Hypothalamus (tissue), 51 donors: Measurements from ENCODE around the gene SMIM36.
"Not testable (repeated sequence)": the region's sequence is repeated elsewhere in the genome, so short reads cannot be mapped to it uniquely, and the experiment has no call there.

Source experiments
- DNase-seq, 51 donors: peaks; one replicate each; lab custom pipeline; 2025; lab: John Stamatoyannopoulos, UW

Gene SMIM36

DNA sequence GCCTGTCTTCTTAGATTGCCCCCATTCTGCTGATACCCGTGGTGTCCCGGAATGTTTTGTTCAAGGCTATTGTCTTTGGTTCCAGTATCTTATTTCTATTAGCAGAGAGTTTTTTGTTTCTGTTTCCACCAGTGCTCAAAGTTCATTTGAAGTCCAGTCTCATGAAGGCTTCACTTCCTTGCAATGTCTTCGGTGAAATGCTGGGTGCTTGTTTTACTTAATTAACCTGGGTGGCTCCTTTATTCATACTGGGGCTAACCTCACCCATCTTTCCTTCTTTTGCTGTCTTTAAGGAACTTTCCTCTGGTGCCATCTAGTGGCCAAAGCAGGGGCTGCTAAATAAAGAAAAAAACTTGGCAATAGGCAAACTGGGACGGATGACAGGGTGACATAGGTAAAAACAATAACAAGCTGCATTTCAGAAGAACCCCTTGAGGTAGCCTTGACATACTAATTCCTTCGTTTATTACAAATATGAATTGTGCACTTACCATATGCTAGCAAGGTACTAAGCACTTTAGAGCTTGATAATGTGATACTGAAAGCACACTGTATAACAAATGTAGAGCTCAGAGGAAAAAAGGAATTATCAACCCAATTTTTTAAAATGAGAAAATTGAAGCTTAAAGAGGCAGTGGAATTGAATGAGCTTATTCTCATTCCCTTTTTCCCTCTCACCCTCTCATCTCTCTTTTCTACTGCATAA, 2.8 kb upstream of the SMIM36 start:
- DNase-seq = peak in 44 of 51 donors; percentile 0 to 78 (median 23)

DNA sequence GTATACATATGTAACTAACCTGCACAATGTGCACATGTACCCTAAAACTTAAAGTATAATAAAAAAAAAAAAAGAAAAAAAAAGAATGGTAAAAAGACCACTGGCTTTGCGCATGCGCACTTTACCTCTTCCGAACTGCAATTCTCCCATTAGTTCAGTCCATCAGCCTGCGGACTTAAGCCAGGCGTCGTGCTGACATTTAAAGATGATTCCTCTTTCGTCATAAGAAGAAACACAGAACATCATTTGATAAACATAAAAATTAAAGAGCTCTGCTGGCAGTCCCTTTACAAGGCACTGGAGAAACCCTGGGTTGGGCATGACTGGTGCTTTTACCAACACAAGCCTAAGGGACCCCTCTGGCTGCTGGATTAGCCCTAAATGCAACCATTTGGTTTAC, 3.6 kb downstream of the SMIM36 start:
- DNase-seq = not testable (repeated sequence)

DNA sequence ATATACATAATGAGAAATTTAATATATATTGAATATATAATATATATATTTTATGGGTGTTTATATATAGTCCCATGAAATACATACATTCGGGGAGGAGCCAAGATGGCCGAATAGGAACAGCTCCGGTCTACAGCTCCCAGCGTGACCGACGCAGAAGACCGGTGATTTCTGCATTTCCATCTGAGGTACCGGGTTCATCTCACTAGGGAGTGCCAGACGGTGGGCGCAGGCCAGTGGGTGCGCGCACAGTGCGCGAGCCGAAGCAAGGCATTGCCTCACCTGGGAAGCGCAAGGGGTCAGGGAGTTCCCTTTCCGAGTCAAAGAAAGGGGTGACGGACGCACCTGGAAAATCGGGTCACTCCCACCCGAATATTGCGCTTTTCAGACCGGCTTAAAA, 9.6 kb downstream of the SMIM36 start:
- DNase-seq = not testable (repeated sequence)

DNA sequence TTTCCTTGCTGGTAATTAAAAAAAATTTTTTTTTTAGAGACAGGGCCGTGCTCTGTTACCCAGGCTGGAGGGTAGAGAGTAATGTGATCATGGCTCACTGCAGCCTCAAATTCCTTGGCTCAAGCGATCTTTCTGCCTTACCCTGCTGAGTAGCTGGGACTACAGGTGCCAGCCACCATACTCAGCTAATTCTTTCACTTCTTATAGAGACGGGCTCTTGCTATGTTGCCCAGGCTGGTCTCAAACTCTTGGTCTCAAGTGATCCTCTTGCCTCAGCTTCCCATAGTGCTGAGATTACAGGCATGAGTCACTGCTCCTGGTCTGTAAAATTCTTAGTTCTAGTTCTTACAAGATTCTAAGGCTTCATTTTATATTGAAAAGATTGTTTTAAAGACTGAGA, 11.1 kb downstream of the SMIM36 start:
- DNase-seq = no peak

DNA sequence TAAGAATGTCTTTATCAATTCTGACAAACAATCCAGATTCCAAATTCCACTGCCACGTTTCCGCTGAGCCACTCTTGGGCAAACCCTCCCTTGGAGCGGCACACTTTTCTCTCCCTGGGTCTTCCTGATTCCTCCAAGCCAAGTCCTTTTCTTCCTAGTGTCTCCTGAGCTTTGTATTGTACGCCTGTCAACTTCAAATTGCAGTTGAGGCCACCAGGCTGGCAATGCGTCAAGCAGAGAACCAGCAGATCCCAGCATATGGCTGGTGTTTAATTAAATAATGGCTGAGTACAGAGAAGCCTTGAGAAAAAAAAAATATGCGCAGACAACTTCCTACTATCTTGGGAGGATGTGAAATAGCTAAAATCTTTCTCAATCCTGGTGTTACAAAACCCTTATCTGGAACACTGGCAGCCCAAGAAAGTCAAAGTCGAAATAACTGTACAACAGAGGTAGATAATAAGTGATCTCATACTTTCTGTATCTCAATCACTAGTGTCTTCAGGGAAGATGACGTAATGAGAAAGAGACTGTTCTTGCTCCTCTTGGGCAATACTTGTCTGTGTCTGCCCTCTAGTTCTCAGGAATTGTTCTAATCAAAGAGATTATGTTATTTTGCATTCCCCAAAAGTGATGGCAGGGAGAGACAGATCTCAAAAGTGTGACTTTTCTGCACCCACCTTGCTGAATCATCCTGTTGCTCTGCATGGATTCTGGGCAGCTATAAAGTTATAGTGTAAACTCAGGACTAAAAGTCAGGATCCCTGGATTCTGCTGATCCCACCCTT, 15.0 kb downstream of the SMIM36 start:
- peak in 1 of 51 donors; percentile 10 for DNase-seq

DNA sequence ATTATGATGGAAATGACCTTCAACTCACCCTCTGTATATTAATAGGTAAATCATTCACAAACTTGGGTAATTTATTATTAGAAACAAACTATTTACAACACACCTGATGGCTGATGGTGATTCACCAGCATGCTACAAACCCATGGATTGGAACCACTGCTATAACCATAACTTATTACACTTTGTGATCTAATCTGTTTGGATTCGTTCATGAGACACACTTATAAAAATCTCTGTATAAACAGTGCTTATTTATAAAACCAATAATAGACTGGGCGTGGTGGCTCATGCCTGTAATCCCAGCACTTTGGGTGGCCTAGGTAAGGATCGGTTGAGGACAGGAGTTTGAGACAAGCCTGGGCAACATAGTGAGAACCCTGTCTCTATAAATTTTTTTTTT, 16.0 kb downstream of the SMIM36 start:
- no peak for DNase-seq

DNA sequence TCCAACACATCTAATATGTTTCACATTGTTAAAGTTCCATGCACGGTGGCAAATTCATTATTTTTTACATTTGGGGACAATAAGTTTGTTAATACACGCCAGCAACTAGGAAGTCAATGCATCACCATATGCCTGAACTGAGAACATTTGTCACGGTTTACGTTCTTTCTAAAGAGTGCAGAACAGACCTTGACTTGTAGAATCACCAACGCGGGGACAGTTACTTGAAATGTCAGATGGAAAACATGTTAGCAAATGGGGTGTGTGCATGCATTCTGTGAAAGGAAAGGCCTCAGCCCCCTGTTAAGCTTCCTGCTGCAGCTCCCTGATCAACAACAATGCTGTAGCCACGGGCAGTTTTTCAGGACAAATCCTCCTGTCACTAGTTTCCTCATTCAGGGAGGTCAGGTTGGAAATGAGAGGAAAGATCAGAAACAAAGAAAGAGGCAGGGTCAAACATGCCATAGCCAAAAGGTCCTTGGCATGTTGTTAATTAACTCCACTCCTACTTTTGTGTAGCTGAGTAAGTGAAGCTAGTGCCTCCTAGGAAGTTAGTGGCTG, 18.4 kb downstream of the SMIM36 start:
- DNase-seq = peak in 1 of 51 donors; percentile 9

DNA sequence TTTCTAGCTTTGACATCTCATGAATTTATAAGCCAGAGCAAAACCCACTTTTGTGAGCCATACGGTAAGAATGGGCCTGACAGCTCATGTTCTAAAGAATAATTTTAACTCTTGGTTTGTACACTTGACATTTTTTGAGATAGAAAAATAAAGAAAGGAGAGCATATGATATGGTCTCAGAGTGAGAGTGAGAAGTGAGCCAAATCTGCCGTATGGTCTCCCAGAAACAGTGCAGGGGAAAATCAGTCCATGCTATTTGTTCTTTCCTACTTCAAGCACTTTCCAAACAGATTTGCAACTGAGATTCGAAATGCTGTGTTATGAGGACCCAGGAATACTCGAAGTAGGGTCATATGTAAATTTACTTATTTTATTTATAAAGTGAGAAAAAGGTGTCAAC, 20.9 kb downstream of the SMIM36 start:
- DNase-seq = no peak

DNA sequence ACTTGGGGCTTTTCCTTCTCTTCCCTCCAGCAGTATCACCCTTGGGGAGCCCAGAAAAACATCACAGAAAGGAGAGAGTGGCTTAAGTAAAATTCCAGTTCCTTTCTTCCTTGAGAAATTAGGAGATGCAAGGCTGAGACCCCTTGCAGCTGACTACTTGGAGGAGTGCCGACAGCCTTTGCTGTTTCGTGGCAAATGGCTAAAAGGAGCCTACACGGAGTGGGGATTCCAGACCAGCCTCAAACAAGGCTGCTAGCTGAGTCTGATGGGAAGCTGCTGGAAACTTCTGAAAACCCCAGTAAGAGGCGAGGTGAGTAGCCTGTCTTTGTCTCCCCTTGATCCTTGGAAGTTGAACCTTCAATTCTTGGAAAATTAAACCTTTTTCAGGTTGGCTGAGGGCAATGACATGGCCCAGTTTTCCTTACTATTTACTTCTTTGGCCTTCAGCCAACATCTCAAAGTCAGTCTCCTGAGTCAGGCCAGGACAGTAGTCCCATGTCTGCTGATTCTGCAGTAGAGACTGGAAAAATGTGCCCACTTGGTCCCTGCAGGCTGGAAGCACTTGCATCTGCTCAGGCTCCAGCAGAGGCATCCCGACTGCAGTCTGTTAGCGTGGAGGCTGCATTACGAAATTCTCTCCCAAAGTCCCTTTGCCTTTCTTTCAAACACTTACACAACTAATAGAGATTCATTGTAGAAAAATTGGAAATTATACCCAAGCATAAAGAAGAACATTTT, 23.4 kb downstream of the SMIM36 start:
- DNase-seq = no peak

DNA sequence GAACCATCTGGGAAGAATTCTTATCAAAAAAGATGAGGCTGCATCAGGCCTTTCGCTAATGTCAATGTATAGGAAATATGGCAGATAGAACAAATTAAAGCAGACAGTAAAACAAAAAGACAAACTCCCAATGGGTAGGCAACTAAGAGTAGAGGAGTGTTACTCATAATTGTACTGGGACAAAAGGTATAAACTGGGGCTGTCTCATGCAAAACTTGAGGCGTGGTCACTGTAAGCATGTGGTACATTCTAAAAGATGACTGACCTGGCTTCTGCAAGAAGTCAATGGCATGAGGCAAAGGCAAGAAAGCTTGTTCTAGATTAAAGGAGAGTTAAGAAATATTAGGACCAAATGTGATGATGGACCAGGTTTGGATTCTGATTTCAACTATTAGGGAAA, 26.7 kb downstream of the SMIM36 start:
- no peak for DNase-seq

DNA sequence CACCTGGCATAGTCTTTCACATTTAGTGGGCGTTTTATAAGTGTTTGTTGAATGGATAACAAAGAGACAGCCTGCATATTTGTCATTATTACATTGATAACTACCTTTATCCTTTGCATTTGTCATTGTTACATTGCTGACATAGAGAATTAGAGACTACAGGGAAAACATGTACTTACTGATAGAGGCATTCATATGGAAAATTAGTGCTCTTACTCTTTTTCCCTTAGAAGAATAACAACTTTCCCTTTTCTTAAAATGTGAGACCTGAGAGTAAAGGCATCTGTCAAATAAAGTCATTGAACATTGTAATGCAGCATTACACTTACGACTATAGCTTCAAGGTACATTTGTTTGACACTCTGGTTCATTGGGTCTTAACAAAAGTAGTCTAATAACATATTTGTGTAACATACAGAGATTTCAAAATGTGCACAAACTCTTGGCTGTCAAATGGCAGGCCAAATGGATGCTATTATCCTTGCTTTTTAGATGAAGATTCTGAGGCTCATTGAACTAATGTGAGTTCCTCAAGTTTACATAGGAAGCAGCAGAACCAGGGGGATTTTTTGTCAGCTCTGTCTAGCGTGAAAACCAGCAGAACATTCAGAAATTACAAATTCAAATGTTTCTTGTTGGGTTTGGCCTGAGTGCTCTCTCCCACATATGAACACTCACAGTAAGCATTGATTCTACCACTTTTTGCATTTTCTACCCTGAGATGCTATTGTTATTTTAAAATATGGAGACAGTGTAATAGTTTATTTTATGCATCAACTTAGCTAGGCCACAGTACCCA, 28.5 kb downstream of the SMIM36 start:
- no peak for DNase-seq

DNA sequence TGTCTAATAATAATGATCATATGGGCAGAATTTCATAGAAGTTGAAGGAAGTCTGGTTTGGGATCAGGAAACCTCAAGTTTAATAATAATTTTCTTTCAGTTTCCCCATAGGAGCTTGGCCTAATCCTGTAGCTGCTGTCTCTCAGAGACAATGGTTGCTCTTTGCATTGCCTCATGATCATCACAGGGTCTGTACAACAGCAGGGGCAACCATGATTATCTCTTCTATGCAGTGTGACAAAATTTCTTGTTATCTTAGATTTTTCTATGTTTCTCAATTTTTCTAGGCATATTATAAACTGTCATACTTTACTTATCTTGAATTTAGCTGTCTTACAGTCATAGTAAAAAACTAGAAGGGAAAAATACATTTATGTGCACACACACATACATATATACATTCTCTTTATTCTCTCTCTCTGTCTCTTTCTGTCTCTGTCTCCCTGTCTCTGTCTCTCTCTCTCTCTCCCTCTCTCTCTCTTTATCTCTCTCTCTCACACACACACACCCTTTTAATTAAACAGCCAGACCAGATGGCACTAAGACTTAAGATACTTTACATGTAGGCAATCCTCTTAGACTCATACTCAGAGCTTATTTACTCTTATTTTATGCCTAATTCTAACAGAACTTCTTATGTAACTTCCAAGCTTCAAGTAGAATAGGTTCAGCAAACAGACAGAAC, 30.5 kb downstream of the SMIM36 start:
- DNase-seq = no peak

DNA sequence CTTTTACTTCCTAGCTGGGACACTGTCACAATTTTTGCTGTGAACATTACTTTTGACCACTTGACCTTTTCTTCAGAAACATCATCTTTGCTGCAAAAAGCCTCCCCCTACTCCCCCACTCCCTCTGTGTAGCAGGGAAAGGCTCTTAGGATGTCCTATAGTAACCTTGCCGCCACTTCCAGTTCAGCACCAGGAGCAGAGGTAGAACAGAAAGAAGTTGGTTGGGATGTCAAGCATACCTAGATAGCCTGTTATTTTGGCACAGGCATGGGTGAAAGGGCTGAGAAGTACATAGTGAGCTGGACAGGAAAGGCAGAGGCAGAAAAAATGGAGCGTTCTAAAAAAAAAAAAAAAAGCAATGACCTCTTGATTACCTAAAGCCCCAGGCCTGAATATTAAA, 31.3 kb downstream of the SMIM36 start:
- no peak for DNase-seq

DNA sequence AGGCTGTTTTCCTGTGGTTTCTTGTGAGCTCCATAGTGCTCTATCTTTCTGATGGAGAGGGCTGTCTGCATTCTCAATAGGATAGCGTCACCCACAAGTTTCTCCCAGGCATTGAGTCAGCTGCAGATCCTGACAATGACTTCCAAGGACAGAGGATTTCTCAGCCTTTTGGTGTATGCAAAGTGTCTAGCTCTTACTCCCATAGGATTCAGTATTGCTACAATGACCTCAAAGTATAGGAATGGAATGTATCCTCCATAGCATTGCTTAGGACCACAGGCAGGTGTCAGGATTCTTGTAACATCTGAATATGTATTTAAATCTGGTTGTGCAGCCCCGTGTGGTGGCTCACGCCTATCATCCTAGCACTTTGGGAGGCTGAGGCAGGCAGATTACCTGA, 32.3 kb downstream of the SMIM36 start:
- no peak for DNase-seq

DNA sequence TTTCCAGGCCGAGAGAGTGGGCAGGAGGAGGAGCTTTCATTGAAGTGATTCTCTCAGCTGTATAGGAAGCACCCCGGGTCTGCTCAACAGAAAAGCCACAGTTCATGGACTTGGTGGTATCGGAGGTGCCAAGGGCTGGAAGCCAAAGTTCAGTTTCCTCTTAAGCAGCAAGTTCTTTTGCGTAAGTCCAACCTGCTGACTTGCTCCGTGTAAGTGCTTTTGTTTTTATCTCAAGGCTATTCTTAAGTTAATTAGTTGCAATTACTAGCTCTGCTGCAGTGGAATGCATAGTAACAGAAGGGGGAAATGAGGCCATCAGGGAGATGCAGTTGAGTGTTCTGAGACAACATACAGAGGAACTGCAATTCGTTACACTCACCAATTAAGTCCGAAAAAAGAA, 44.6 kb downstream of the SMIM36 start:
- peak in 2 of 51 donors; percentile 5 to 13 for DNase-seq

DNA sequence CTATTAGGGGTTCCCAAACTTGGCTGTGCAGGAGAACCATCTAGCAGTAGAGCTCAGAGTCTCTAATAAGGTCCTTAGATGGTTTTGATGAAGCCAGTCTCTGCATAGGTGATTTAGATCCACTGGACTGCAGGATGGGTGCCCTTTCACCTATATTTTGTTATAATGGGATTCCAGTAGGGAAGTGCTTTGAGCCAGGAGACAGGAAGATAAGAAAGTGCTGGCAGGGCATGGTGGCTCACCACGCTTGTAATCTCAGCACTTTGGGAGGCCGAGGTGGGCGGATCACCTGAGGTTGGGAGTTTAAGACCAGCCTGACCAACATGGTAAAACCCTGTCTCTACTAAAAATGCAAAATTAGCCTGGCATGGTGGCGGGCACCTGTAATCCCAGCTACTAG, 45.5 kb downstream of the SMIM36 start:
- DNase-seq = not testable (repeated sequence)

DNA sequence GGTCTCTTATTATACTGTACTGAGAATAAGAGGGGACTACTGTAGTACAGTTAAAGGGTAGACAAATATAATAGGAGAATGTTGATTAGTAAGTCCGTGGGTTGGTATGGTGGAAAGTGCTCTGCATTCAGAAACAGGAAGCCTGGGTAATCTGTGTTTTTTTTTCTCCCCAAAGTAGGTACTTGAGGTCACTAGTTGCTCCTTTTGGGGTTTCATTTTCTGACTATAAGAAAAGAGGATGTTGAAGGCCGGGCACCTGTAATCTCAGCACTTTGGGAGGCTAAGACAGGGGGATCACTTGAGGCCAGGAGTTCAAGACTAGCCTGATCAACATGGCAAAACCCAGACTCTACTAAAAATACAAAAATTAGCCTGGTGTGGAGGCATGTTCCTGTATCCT, 47.7 kb downstream of the SMIM36 start:
- DNase-seq = no peak

DNA sequence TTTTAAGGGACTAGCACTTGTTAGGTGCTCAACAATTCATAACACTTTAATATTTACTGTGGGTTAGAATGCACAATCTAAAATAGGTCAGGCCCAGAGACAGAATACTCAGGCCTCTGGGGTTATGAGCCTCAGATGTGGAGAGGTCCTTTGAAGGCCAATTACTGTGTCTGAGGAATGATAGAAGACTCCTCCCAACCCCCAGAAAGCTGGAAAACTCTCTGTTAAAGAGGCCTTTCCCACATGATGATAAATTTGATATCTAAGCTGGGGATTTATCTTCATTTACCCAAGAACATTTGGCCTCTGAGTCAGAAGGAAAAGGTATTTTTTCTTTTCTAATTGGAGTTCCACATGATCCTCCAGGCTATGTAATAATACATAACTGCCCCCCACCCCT, 48.5 kb downstream of the SMIM36 start:
- no peak for DNase-seq

DNA sequence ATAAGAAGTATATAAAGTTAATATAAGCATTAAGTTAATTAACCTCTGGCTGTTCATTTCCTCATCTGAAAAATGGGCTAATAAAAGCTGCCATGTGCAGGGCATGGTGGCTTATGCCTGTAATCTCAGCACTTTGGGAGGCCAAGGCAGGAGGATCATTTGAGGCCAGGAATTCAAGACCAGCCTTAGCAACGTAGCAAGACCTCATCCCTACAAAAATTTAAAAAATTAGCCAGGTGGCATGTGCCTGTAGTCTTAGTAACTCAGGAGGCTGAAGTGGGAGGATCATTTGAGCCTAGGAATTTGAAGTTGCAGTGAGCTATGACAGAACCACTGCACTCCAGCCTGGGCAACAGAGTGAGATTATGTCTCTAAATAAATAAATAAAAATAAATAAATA, 49.0 kb downstream of the SMIM36 start:
- no peak for DNase-seq

DNA sequence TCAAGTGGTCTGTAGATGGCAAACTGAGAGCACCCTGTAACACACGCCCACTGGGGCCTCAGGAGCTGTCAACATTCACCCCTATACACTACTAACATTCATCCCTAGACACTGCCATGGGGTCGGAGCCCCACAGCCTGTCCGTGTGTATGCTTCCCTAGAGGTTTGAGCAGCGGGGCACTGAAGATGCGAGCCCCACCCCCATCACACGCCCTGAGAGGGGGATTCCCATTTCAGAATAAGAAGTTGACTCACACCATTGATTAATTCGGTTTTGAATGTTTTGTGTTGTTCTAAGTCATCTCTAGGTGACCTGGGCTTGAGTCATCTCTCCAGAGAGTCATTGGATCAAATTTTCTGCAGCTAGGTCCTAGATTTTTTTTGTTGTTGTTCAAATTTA, 52.3 kb downstream of the SMIM36 start:
- DNase-seq = no peak
